HL-60 (cell line): ENCODE measurements around the gene MAN1C1.

ENCODE experiments used
- GABPA ChIP-seq: IDR thresholded peaks from 2 replicates; pipeline ENCODE4 v1.6.1; 2012; ENCODE audit warnings: low read depth
- POLR2AphosphoS5 ChIP-seq: IDR thresholded peaks from 2 replicates; pipeline ENCODE4 v1.6.1; 2012; ENCODE audit warnings: low read depth
- TF ChIP-seq, protein P1 (sequence below): IDR thresholded peaks from one replicate; pipeline ENCODE4 v1.5.1; 2011; ENCODE audit warnings: low read length, control low read depth, inconsistent platforms; ENCODE audit not compliant: insufficient read depth
- TF ChIP-seq, protein P2 (sequence below): IDR thresholded peaks from 2 replicates; pipeline ENCODE4 v1.6.1; 2012; ENCODE audit warnings: low read depth; ENCODE audit not compliant: insufficient replicate concordance

DNA sequence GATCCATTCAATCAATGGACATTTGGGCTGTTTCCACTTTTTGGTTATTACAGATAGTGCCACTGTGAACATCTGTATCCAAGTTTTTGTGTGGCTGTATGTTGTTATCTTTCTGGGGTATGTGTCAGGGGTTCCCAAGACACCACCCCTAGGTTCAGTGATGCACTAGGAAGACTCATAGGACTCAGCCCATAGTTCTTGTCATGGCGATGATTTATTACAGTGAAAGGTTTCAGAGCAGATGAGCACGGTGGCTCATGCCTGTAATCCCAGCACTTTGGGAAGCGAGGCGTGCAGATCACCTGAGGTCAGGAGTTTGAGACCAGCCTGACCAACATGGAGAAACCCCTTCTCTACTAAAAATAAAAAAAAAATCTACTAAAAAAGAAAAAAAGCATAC is 64.1 kb downstream of the MAN1C1 start:
- TF ChIP-seq, protein P1, sequence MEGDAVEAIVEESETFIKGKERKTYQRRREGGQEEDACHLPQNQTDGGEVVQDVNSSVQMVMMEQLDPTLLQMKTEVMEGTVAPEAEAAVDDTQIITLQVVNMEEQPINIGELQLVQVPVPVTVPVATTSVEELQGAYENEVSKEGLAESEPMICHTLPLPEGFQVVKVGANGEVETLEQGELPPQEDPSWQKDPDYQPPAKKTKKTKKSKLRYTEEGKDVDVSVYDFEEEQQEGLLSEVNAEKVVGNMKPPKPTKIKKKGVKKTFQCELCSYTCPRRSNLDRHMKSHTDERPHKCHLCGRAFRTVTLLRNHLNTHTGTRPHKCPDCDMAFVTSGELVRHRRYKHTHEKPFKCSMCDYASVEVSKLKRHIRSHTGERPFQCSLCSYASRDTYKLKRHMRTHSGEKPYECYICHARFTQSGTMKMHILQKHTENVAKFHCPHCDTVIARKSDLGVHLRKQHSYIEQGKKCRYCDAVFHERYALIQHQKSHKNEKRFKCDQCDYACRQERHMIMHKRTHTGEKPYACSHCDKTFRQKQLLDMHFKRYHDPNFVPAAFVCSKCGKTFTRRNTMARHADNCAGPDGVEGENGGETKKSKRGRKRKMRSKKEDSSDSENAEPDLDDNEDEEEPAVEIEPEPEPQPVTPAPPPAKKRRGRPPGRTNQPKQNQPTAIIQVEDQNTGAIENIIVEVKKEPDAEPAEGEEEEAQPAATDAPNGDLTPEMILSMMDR, result no peak
- TF ChIP-seq GABPA (no peak), POLR2AphosphoS5 (no peak)
- TF ChIP-seq, protein P2, sequence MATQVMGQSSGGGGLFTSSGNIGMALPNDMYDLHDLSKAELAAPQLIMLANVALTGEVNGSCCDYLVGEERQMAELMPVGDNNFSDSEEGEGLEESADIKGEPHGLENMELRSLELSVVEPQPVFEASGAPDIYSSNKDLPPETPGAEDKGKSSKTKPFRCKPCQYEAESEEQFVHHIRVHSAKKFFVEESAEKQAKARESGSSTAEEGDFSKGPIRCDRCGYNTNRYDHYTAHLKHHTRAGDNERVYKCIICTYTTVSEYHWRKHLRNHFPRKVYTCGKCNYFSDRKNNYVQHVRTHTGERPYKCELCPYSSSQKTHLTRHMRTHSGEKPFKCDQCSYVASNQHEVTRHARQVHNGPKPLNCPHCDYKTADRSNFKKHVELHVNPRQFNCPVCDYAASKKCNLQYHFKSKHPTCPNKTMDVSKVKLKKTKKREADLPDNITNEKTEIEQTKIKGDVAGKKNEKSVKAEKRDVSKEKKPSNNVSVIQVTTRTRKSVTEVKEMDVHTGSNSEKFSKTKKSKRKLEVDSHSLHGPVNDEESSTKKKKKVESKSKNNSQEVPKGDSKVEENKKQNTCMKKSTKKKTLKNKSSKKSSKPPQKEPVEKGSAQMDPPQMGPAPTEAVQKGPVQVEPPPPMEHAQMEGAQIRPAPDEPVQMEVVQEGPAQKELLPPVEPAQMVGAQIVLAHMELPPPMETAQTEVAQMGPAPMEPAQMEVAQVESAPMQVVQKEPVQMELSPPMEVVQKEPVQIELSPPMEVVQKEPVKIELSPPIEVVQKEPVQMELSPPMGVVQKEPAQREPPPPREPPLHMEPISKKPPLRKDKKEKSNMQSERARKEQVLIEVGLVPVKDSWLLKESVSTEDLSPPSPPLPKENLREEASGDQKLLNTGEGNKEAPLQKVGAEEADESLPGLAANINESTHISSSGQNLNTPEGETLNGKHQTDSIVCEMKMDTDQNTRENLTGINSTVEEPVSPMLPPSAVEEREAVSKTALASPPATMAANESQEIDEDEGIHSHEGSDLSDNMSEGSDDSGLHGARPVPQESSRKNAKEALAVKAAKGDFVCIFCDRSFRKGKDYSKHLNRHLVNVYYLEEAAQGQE, result no peak
